Astrocyte (in vitro differentiated cells and primary cell): ENCODE data around the gene UCHL1. TPM values are rescaled to one million over a fixed set of nuclear protein-coding genes. Genes with fewer than 3 reads are reported as not detected.

Source experiments
- DNase-seq: peaks from one replicate; pipeline ENCODE4 v3.0.0-alpha.2; 2010; ENCODE audit warnings: low read depth
- FAIRE-seq: peaks from 2 replicates; lab custom pipeline; 2011; peaks lifted over from hg19 to GRCh38; lab: Jason Lieb, UNC
- H2AFZ ChIP-seq: 2 replicates; pipeline ENCODE4 v1.6.0; 2012; ENCODE audit warnings: low read depth, low read length, inconsistent platforms
- H3K27ac ChIP-seq: 2 replicates; pipeline ENCODE4 v1.5.1; 2011; ENCODE audit warnings: low read depth, low read length, inconsistent platforms
- H3K27me3 ChIP-seq: 2 replicates; pipeline ENCODE4 v1.6.0; 2011; ENCODE audit warnings: low read length, inconsistent platforms; ENCODE audit not compliant: insufficient read depth
- H3K36me3 ChIP-seq: 2 replicates; pipeline ENCODE4 v1.5.1; 2011; ENCODE audit warnings: low read length, inconsistent platforms; ENCODE audit not compliant: insufficient read depth
- H3K4me1 ChIP-seq: 2 replicates; pipeline ENCODE4 v1.5.1; 2011; ENCODE audit warnings: low read length, inconsistent platforms; ENCODE audit not compliant: insufficient read depth
- H3K4me2 ChIP-seq: 2 replicates; pipeline ENCODE4 v1.6.0; 2012; ENCODE audit warnings: low read length, inconsistent platforms
- H3K4me3 ChIP-seq: 2 replicates; pipeline ENCODE4 v1.5.1; 2011; ENCODE audit warnings: low read depth, mild to moderate bottlenecking, low read length, inconsistent platforms; ENCODE audit not compliant: insufficient read depth
- H3K79me2 ChIP-seq: 2 replicates; pipeline ENCODE4 v1.6.0; 2012; ENCODE audit warnings: mild to moderate bottlenecking, low read length, inconsistent platforms; ENCODE audit not compliant: insufficient read depth
- H3K9ac ChIP-seq: 2 replicates; pipeline ENCODE4 v1.6.0; 2012; ENCODE audit warnings: mild to moderate bottlenecking, low read length, inconsistent platforms
- H3K9me3 ChIP-seq: 2 replicates; pipeline ENCODE4 v1.5.1; 2012; ENCODE audit warnings: low read depth, mild to moderate bottlenecking, low read length, inconsistent platforms; ENCODE audit not compliant: insufficient read depth
- H4K20me1 ChIP-seq: 2 replicates; pipeline ENCODE4 v1.6.0; 2012; ENCODE audit warnings: low read length, inconsistent platforms; ENCODE audit not compliant: insufficient read depth
- H3K27ac Mint-ChIP-seq: one replicate; pipeline ENCODE4 v1.8.0; 2021; ENCODE audit warnings: mild to moderate bottlenecking, mixed read lengths; ENCODE audit not compliant: unreplicated experiment
- H3K27me3 Mint-ChIP-seq: one replicate; pipeline ENCODE4 v1.8.0; 2021; ENCODE audit warnings: low read depth, mixed read lengths; ENCODE audit not compliant: unreplicated experiment
- H3K36me3 Mint-ChIP-seq: one replicate; pipeline ENCODE4 v1.8.0; 2021; ENCODE audit warnings: low read depth, mixed read lengths; ENCODE audit not compliant: unreplicated experiment
- H3K4me1 Mint-ChIP-seq: one replicate; pipeline ENCODE4 v1.8.0; 2021; ENCODE audit warnings: low read depth, mixed read lengths; ENCODE audit not compliant: unreplicated experiment
- H3K4me3 Mint-ChIP-seq: one replicate; pipeline ENCODE4 v1.8.0; 2021; ENCODE audit warnings: mild to moderate bottlenecking, moderate library complexity, mixed read lengths; ENCODE audit not compliant: unreplicated experiment
- H3K9me3 Mint-ChIP-seq: one replicate; pipeline ENCODE4 v1.8.0; 2021; ENCODE audit warnings: mild to moderate bottlenecking, mixed read lengths; ENCODE audit not compliant: unreplicated experiment
- EZH2 ChIP-seq: IDR thresholded peaks from 2 replicates; pipeline ENCODE4 v1.6.1; 2012; ENCODE audit warnings: mild to moderate bottlenecking, low read length, inconsistent platforms; ENCODE audit not compliant: insufficient read depth
- total RNA-seq: library from RNA; stranded (reverse); gene quantifications from 2 replicates; pipeline ENCODE4 v1.2.1, GENCODE V29; 2021
- TF ChIP-seq, protein P1 (sequence below): IDR thresholded peaks from 2 replicates; pipeline ENCODE4 v1.5.1; 2011; ENCODE audit warnings: low read depth, mild to moderate bottlenecking, inconsistent platforms, low read length, moderate library complexity; ENCODE audit not compliant: insufficient read depth

The UCHL1 gene
- total RNA-seq, 1 donor from 2014 or later, result 1,154 TPM

DNA sequence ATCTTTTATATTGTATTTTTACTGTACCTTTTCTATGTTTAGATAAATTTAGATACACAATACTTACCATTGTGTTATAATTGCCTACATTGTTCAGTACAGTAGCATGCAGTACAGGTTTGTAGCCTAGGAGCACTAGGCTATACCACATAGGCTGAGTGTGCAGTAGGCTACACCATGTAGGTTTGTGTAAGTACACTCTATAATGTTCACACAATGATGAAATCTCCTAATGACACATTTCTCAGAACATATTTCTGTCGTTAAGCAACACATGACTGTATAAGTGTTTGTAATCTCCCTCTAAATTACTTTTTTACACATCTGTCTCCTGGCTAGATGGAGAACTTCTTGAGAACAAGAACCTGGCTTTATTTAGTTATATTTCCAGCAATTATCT, 40.3 kb downstream of the UCHL1 start:
- Histone ChIP-seq H4K20me1 (no peaks in the 10 kb centered on the region), H3K27ac (no peak overlapping the region), H3K79me2 (no peaks in the 10 kb centered on the region), H3K4me1 (no peaks in the 10 kb centered on the region), H3K4me2 (no peak overlapping the region), H3K4me3 (no peak overlapping the region), H2AFZ (no peak overlapping the region), H3K9ac (no peak overlapping the region), H3K27me3 (no peaks in the 10 kb centered on the region), H3K36me3 (no peaks in the 10 kb centered on the region), H3K9me3 (peaks cover 5% of the 10 kb centered on the region)
- no peak for DNase-seq
- Mint-ChIP-seq H3K36me3 (no peaks in the 10 kb centered on the region), H3K4me3 (no peak overlapping the region), H3K9me3 (no peaks in the 10 kb centered on the region), H3K27me3 (no peaks in the 10 kb centered on the region), H3K27ac (no peak overlapping the region), H3K4me1 (no peaks in the 10 kb centered on the region)
- TF ChIP-seq, protein P1, sequence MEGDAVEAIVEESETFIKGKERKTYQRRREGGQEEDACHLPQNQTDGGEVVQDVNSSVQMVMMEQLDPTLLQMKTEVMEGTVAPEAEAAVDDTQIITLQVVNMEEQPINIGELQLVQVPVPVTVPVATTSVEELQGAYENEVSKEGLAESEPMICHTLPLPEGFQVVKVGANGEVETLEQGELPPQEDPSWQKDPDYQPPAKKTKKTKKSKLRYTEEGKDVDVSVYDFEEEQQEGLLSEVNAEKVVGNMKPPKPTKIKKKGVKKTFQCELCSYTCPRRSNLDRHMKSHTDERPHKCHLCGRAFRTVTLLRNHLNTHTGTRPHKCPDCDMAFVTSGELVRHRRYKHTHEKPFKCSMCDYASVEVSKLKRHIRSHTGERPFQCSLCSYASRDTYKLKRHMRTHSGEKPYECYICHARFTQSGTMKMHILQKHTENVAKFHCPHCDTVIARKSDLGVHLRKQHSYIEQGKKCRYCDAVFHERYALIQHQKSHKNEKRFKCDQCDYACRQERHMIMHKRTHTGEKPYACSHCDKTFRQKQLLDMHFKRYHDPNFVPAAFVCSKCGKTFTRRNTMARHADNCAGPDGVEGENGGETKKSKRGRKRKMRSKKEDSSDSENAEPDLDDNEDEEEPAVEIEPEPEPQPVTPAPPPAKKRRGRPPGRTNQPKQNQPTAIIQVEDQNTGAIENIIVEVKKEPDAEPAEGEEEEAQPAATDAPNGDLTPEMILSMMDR, result no peak
- no peak for TF ChIP-seq EZH2
- FAIRE-seq, result no peak

DNA sequence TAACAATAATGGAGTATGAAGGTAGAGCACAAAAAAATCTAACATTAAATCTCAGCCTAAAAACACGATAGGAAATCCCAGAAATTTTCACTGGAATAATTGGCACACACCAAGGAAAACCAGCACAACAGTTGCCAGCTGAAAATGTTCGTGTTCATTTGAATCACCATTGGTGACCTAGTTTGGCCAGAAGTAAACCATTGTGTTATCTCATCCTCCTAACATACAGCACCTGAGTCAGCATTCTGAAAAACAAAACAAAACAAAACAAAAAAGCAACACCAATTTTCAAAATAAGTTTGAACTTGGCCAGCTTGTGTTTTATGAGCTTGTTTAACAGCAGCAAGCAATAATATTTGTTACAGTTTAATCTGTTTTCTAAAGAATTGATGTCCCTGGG, 41.1 kb downstream of the UCHL1 start:
- H3K4me3 Mint-ChIP-seq, result no peak overlapping the region
- no peaks in the 10 kb centered on the region for H3K4me1 Mint-ChIP-seq
- no peak overlapping the region for H3K27ac Mint-ChIP-seq
- no peaks in the 10 kb centered on the region for H3K36me3 Mint-ChIP-seq
- Histone ChIP-seq H2AFZ (no peak overlapping the region), H3K9me3 (peaks cover 5% of the 10 kb centered on the region), H3K4me1 (no peaks in the 10 kb centered on the region), H3K27me3 (no peaks in the 10 kb centered on the region), H4K20me1 (no peaks in the 10 kb centered on the region), H3K79me2 (no peaks in the 10 kb centered on the region), H3K9ac (no peak overlapping the region), H3K4me2 (no peak overlapping the region), H3K4me3 (no peak overlapping the region), H3K27ac (no peak overlapping the region), H3K36me3 (no peaks in the 10 kb centered on the region)
- H3K27me3 Mint-ChIP-seq, result no peaks in the 10 kb centered on the region
- FAIRE-seq (no peak), DNase-seq (no peak)
- TF ChIP-seq, protein P1, result no peak
- no peak for TF ChIP-seq EZH2
- H3K9me3 Mint-ChIP-seq, result no peaks in the 10 kb centered on the region

DNA sequence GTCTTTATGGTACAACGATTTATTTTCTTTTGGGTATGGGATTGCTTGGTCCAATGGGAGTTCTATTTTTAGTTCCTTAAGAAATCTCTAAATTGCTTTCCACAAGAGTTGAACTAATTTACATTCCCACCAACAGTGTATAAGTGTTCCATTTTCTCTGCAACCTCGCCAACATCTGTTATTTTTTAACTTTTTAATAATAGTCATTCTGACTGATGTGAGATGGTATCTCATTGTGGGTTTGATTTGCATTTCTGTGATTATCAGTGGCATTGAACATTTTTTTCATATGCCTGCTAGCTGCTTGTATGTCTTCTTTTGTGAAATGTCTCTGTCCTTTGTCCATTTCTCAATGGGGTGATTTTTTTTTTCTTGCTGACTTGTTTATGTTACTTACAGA, 42.8 kb downstream of the UCHL1 start:
- Histone ChIP-seq H3K4me2 (no peak overlapping the region), H3K9me3 (peaks cover 2% of the 10 kb centered on the region), H4K20me1 (no peaks in the 10 kb centered on the region), H3K27me3 (no peaks in the 10 kb centered on the region), H3K27ac (no peak overlapping the region), H3K36me3 (no peaks in the 10 kb centered on the region), H2AFZ (no peak overlapping the region), H3K9ac (no peak overlapping the region), H3K4me3 (no peak overlapping the region), H3K79me2 (no peaks in the 10 kb centered on the region), H3K4me1 (no peaks in the 10 kb centered on the region)
- Mint-ChIP-seq H3K27ac (no peak overlapping the region), H3K4me3 (no peak overlapping the region), H3K36me3 (no peaks in the 10 kb centered on the region), H3K27me3 (peaks cover 6% of the 10 kb centered on the region), H3K9me3 (peaks cover 5% of the 10 kb centered on the region), H3K4me1 (no peaks in the 10 kb centered on the region)
- no peak for FAIRE-seq
- no peak for DNase-seq
- TF ChIP-seq EZH2, result no peak
- TF ChIP-seq, protein P1, result no peak
